ENCODE results near the gene PRR18. TPM values are rescaled to one million over a fixed set of nuclear protein-coding genes. Genes with fewer than 3 reads are reported as not detected.

Gene PRR18
- total RNA-seq, 1 experiment from 2014 or later, result not detected

DNA sequence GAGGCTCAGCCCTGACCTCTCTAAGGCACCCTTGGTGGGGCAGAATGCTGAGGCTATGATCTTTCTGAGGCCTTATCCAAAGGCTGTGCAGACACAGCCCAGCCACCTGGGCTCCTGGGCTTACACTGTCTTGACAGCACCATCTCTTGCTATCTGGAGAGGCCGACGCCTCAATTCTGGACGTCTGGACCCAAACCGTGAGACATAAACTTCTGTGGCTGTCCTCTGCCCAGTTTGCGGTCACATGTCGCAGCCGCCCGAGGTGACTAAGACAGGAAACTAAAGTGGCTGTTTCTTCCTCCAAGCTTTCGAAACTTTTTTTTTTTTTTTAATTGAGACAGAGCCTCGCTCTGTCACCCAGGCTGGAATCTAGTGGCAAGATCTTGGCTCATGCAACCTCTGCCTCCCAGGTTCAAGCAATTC is 49.3 kb downstream of the PRR18 start:
- ChIA-PET CTCF (no interaction called here), RAD21 (ENCODE audit: low non-redundant PET in 1 of 2, low total read pairs in 2 of 2, uncharacterized antibody in 2 of 2, unreplicated experiment in 2 of 2) (no interaction called here), POLR2A (no interaction called here)
- no peak for DNase-seq (ENCODE audit: low read depth, low spot score)
- TF ChIP-seq, protein P1, sequence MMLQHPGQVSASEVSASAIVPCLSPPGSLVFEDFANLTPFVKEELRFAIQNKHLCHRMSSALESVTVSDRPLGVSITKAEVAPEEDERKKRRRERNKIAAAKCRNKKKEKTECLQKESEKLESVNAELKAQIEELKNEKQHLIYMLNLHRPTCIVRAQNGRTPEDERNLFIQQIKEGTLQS (IDR thresholded peaks at IDR 0.05), result no peak
- TF ChIP-seq, protein P2, sequence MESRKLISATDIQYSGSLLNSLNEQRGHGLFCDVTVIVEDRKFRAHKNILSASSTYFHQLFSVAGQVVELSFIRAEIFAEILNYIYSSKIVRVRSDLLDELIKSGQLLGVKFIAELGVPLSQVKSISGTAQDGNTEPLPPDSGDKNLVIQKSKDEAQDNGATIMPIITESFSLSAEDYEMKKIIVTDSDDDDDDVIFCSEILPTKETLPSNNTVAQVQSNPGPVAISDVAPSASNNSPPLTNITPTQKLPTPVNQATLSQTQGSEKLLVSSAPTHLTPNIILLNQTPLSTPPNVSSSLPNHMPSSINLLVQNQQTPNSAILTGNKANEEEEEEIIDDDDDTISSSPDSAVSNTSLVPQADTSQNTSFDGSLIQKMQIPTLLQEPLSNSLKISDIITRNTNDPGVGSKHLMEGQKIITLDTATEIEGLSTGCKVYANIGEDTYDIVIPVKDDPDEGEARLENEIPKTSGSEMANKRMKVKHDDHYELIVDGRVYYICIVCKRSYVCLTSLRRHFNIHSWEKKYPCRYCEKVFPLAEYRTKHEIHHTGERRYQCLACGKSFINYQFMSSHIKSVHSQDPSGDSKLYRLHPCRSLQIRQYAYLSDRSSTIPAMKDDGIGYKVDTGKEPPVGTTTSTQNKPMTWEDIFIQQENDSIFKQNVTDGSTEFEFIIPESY (IDR thresholded peaks at IDR 0.05; ENCODE audit: extremely low read depth, insufficient replicate concordance, low read length), result no peak
- Histone ChIP-seq H3K79me2 (ENCODE audit: insufficient read depth, low read length) (no peaks in the 10 kb centered on the region), H4K20me1 (ENCODE audit: insufficient read depth) (no peaks in the 10 kb centered on the region), H3K27ac (ENCODE audit: low read depth, low read length) (no peak overlapping the region), H3K4me2 (ENCODE audit: low read length) (peak overlapping the region; percentile 30), H3K4me3 (replicated peaks in 1 of 2; ENCODE audit: low read depth in 1 of 2, low read length in 2 of 2) (no peak overlapping the region), H3K36me3 (ENCODE audit: control insufficient read depth in 1 of 2, insufficient read depth in 2 of 2, low read length in 2 of 2) (no peaks in the 10 kb centered on the region), H3K9ac (ENCODE audit: low read length) (no peak overlapping the region), H3K9me3 (ENCODE audit: control insufficient read depth in 1 of 2, insufficient read depth in 1 of 2, low read depth in 1 of 2, low read length in 2 of 2) (no peaks in the 10 kb centered on the region), H3K4me1 (ENCODE audit: control insufficient read depth in 1 of 2, insufficient read depth in 2 of 2, low read length in 2 of 2) (peaks cover 0 to 19% of the 10 kb centered on the region in 2 experiments; a peak in 2 of 4 replicates), H3K27me3 (ENCODE audit: insufficient read depth, low read length) (no peaks in the 10 kb centered on the region), H3K9me2 (ENCODE audit: insufficient read depth) (no peaks in the 10 kb centered on the region), H2AFZ (ENCODE audit: low read depth, low read length, poor library complexity, severe bottlenecking) (no peak overlapping the region)
- intact Hi-C loops (cut with micrococcal nuclease), result no loop called here
- ATAC-seq, result peak; percentile 60
- no TSS peak for BruUV-seq (replicated peaks)

DNA sequence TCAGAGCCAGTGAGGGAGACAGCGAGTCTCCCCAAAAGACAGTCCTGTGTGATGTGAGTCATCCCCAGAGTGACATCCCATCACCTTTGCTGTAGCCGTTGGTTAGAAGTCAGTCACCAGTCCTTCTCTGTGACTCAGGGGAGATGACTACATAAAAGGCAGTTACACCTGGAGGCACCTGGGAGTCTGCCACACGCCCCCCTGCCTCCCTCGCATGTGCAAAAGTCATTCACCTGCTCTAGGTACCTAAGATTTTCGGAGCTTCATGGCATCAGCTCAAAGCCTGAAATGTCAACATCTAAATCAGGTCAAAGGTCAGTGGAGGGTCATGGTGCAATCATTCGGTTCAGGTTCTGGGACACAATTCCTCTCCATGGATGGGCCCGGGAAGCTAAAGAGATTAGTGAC is 50.3 kb downstream of the PRR18 start:
- no peaks in the 10 kb centered on the region for H4K20me1 ChIP-seq (ENCODE audit: insufficient read depth)
- H3K27ac ChIP-seq (ENCODE audit: low read depth, low read length), result no peak overlapping the region
- ChIA-PET RAD21 (ENCODE audit: low non-redundant PET in 1 of 2, low total read pairs in 2 of 2, uncharacterized antibody in 2 of 2, unreplicated experiment in 2 of 2) (no interaction called here), CTCF (no interaction called here), POLR2A (no interaction called here)
- BruUV-seq (replicated peaks), result no TSS peak
- H3K4me2 ChIP-seq (ENCODE audit: low read length), result peak overlapping the region; percentile 21; the same call in 1 of the 2 replicates
- H2AFZ ChIP-seq (ENCODE audit: low read depth, low read length, poor library complexity, severe bottlenecking), result no peak overlapping the region
- peaks cover 0 to 19% of the 10 kb centered on the region in 2 experiments; a peak in 2 of 4 replicates for H3K4me1 ChIP-seq (ENCODE audit: control insufficient read depth in 1 of 2, insufficient read depth in 2 of 2, low read length in 2 of 2)
- peak; percentile 69 for ATAC-seq
- H3K9me2 ChIP-seq (ENCODE audit: insufficient read depth), result no peaks in the 10 kb centered on the region
- H3K9me3 ChIP-seq (ENCODE audit: control insufficient read depth in 1 of 2, insufficient read depth in 1 of 2, low read depth in 1 of 2, low read length in 2 of 2), result no peaks in the 10 kb centered on the region
- H3K9ac ChIP-seq (ENCODE audit: low read length), result no peak overlapping the region
- H3K27me3 ChIP-seq (ENCODE audit: insufficient read depth, low read length), result no peaks in the 10 kb centered on the region
- intact Hi-C loops (cut with micrococcal nuclease), result no loop called here
- H3K79me2 ChIP-seq (ENCODE audit: insufficient read depth, low read length), result no peaks in the 10 kb centered on the region
- H3K36me3 ChIP-seq (ENCODE audit: control insufficient read depth in 1 of 2, insufficient read depth in 2 of 2, low read length in 2 of 2), result no peaks in the 10 kb centered on the region
- no peak for DNase-seq (ENCODE audit: low read depth, low spot score)
- H3K4me3 ChIP-seq (replicated peaks in 1 of 2; ENCODE audit: low read depth in 1 of 2, low read length in 2 of 2), result no peak overlapping the region
- TF ChIP-seq, protein P1 (IDR thresholded peaks at IDR 0.05), result no peak
- TF ChIP-seq, protein P3, sequence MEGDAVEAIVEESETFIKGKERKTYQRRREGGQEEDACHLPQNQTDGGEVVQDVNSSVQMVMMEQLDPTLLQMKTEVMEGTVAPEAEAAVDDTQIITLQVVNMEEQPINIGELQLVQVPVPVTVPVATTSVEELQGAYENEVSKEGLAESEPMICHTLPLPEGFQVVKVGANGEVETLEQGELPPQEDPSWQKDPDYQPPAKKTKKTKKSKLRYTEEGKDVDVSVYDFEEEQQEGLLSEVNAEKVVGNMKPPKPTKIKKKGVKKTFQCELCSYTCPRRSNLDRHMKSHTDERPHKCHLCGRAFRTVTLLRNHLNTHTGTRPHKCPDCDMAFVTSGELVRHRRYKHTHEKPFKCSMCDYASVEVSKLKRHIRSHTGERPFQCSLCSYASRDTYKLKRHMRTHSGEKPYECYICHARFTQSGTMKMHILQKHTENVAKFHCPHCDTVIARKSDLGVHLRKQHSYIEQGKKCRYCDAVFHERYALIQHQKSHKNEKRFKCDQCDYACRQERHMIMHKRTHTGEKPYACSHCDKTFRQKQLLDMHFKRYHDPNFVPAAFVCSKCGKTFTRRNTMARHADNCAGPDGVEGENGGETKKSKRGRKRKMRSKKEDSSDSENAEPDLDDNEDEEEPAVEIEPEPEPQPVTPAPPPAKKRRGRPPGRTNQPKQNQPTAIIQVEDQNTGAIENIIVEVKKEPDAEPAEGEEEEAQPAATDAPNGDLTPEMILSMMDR (IDR thresholded peaks at IDR 0.05 in 2 of 3, conservative IDR thresholded peaks at IDR 0.05 in 1 of 3; ENCODE audit: borderline replicate concordance in 1 of 3, insufficient read depth in 1 of 3, low read depth in 2 of 3, low read length in 2 of 3), result no peak
- no peak for TF ChIP-seq EZH2phosphoT487 (IDR thresholded peaks at IDR 0.05; ENCODE audit: borderline replicate concordance)
- no peak for TF ChIP-seq ZNF274 (IDR thresholded peaks at IDR 0.05; ENCODE audit: low read depth, low read length)
- no peak for TF ChIP-seq SP1 (IDR thresholded peaks at IDR 0.05; ENCODE audit: low read depth)
- TF ChIP-seq FOSL1 (IDR thresholded peaks at IDR 0.05; ENCODE audit: low read depth), result peak; percentile 49
- TF ChIP-seq, protein P2 (IDR thresholded peaks at IDR 0.05; ENCODE audit: extremely low read depth, insufficient replicate concordance, low read length), result no peak
- TF ChIP-seq EGR1 (IDR thresholded peaks at IDR 0.05; ENCODE audit: low read depth), result no peak
- TF ChIP-seq YY1 (IDR thresholded peaks at IDR 0.05; ENCODE audit: extremely low read depth, insufficient replicate concordance, low read depth, low read length), result no peak
- peak; percentile 63 for TF ChIP-seq JUND (IDR thresholded peaks at IDR 0.05)
- TF ChIP-seq CEBPB (IDR thresholded peaks at IDR 0.05; ENCODE audit: low read depth), result no peak
- TF ChIP-seq, protein P4, sequence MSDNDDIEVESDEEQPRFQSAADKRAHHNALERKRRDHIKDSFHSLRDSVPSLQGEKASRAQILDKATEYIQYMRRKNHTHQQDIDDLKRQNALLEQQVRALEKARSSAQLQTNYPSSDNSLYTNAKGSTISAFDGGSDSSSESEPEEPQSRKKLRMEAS (IDR thresholded peaks at IDR 0.05), result 0 out of 2 replicates have a peak, but pooled peaks have one; percentile 35
- no peak for TF ChIP-seq ZFX (IDR thresholded peaks at IDR 0.05)
